K562 (cell line): ENCODE data around the gene HOXA13. TPM values are rescaled to one million over a fixed set of nuclear protein-coding genes. Genes with fewer than 3 reads are reported as not detected.

Experiments used
- ATAC-seq: fragments of 200-7000 bp; cut with Tn5 transposase; 3 replicates; pipeline ENCODE4 v1.9.1; 2020; ENCODE audit warnings: moderate library complexity
- BruUV-seq: library from RNA; stranded (reverse); fragments of 400-500 nt; replicated peaks from 2 replicates; lab custom pipeline; 2021; lab: Mats Ljungman, UMichigan
- CTCF ChIA-PET: fragments of 300-600 bp; formaldehyde crosslinking; extraction: SDS; loops from one replicate; lab custom pipeline; 2021; ENCODE audit warnings: low intra/inter-chr PET ratio; lab: Yijun Ruan, JAX
- POLR2A ChIA-PET: fragments of 300-600, 350-650 bp; sonication (Branson Sonifier 250); formaldehyde crosslinking; extraction: SDS; loops from one replicate; lab custom pipeline; 2021; ENCODE audit warnings: antibody characterized with exemption, inconsistent platforms; lab: Yijun Ruan, JAX
- DNase-seq, 4 experiments: peaks; one replicate each; pipeline versions ENCODE4 v3.0.0 to v3.0.0-alpha.2; 2011 to 2018; ENCODE audit warnings: low spot score in 3 of 4, mixed read lengths in 3 of 4; ENCODE audit errors: extremely low read depth in 1 of 4
- FAIRE-seq: peaks from 2 replicates; lab custom pipeline; 2011; peaks lifted over from hg19 to GRCh38; lab: Jason Lieb, UNC
- H2AFZ ChIP-seq: 2 replicates; pipeline ENCODE4 v1.6.0; 2011; ENCODE audit warnings: low read depth, low read length, control low read depth, inconsistent platforms
- H3K27ac ChIP-seq: fragments of 200-600 bp; 3 replicates; pipeline ENCODE4 v1.8.0; 2011; ENCODE audit warnings: low read depth, mild to moderate bottlenecking, control low read depth, inconsistent platforms, low read length, moderate library complexity, mixed read lengths; ENCODE audit errors: extremely low read depth
- H3K27me3 ChIP-seq, 2 experiments: fragments of 300-600 bp in 1 of 2; 2 replicates in 1 of 2; 3 replicates in 1 of 2; pipeline versions ENCODE4 v1.6.0 to v1.8.0; 2011; ENCODE audit warnings: inconsistent platforms in 2 of 2, low read length in 2 of 2, mild to moderate bottlenecking in 1 of 2, mixed read lengths in 1 of 2, moderate library complexity in 1 of 2; ENCODE audit not compliant: control insufficient read depth in 2 of 2, insufficient read depth in 2 of 2
- H3K36me3 ChIP-seq: fragments of 300-600 bp; 3 replicates; pipeline ENCODE4 v1.8.0; 2011; ENCODE audit warnings: mild to moderate bottlenecking, low read length, inconsistent platforms; ENCODE audit not compliant: control insufficient read depth, insufficient read depth
- H3K4me1 ChIP-seq, 2 experiments: fragments of 200-600 bp in 1 of 2; replicated peaks in 1 of 2; 2 replicates in 1 of 2; 3 replicates in 1 of 2; pipeline versions ENCODE4 v1.5.1 to v1.8.0; 2011; ENCODE audit warnings: inconsistent platforms in 2 of 2, low read length in 2 of 2, mild to moderate bottlenecking in 1 of 2, mixed read lengths in 1 of 2, moderate library complexity in 1 of 2; ENCODE audit not compliant: control insufficient read depth in 2 of 2, insufficient read depth in 2 of 2
- H3K4me2 ChIP-seq: 2 replicates; pipeline ENCODE4 v1.6.1; 2011; ENCODE audit warnings: low read length, control low read depth, inconsistent platforms, mixed read lengths; ENCODE audit not compliant: insufficient read depth
- H3K4me3 ChIP-seq: fragments of 200-600 bp; sonication (generic), shearing (Covaris generic); 2 replicates; pipeline ENCODE4 v1.5.1; 2016; ENCODE audit warnings: control low read depth, inconsistent platforms
- H3K79me2 ChIP-seq: fragments of 200-600 bp; 3 replicates; pipeline ENCODE4 v1.8.0; 2011; ENCODE audit warnings: low read length, inconsistent platforms; ENCODE audit not compliant: control insufficient read depth, insufficient read depth
- H3K9ac ChIP-seq, 2 experiments: 2 replicates each; pipeline versions ENCODE4 v1.6.0 to v1.6.1; 2011; ENCODE audit warnings: low read depth in 2 of 2, low read length in 2 of 2, control low read depth in 1 of 2, inconsistent platforms in 1 of 2, mild to moderate bottlenecking in 1 of 2, mixed read lengths in 1 of 2; ENCODE audit not compliant: insufficient read depth in 1 of 2
- H3K9me1 ChIP-seq: one replicate; pipeline ENCODE4 v1.6.0; 2011; ENCODE audit warnings: inconsistent platforms, mild to moderate bottlenecking, low read length, moderate library complexity; ENCODE audit not compliant: control insufficient read depth, insufficient read depth
- H3K9me3 ChIP-seq: replicated peaks from 2 replicates; pipeline ENCODE4 v1.5.1; 2011; ENCODE audit warnings: low read depth, low read length, inconsistent platforms; ENCODE audit not compliant: control insufficient read depth, insufficient read depth
- H4K20me1 ChIP-seq: replicated peaks from 2 replicates; pipeline ENCODE4 v1.6.1; 2011; ENCODE audit warnings: low read length, inconsistent platforms, mixed read lengths; ENCODE audit not compliant: control insufficient read depth, insufficient read depth
- ARID3A ChIP-seq: IDR thresholded peaks from 2 replicates; pipeline ENCODE4 v1.6.1; 2012; ENCODE audit warnings: low read depth, low read length, improper control_type of control experiment, borderline replicate concordance
- ATF1 ChIP-seq, 2 experiments: fragments of 450-650 bp in 1 of 2; IDR thresholded peaks; 2 replicates each; pipeline ENCODE4 v1.6.1; 2016; ENCODE audit warnings: missing compliant biosample characterization in 1 of 2, missing genetic modification characterization in 1 of 2
- CAMTA2 ChIP-seq: fragments of 250-450 bp; sonication (Bioruptor Pico); conservative IDR thresholded peaks from 2 replicates; pipeline ENCODE4 v1.5.1; 2022
- CBX8 ChIP-seq: fragments of 200-600 bp; sonication (generic); IDR thresholded peaks from 2 replicates; pipeline ENCODE4 v1.6.1; 2012; ENCODE audit warnings: borderline replicate concordance, mixed run types, low read depth, mild to moderate bottlenecking, moderate library complexity, mixed read lengths, low read length, control low read depth, inconsistent platforms; ENCODE audit not compliant: poor library complexity, severe bottlenecking; ENCODE audit errors: extremely low read depth
- RBM34 ChIP-seq: fragments of 200-400 bp; formaldehyde crosslinking; IDR thresholded peaks from 2 replicates; pipeline ENCODE4 v1.6.1; 2018; ENCODE audit warnings: low read length, borderline replicate concordance; ENCODE audit not compliant: insufficient read depth
- XRCC5 ChIP-seq: fragments of 200-400 bp; formaldehyde crosslinking; IDR thresholded peaks from 2 replicates; pipeline ENCODE4 v1.6.1; 2017; ENCODE audit warnings: low read depth, mild to moderate bottlenecking, low read length
- ZBTB34 ChIP-seq: fragments of 250-450 bp; sonication (Bioruptor Pico); IDR thresholded peaks from 2 replicates; pipeline ENCODE4 v1.8.0; 2021; ENCODE audit warnings: mild to moderate bottlenecking, moderate library complexity
- ZNF197 ChIP-seq: fragments of 200-800 bp; sonication (Bioruptor generic); IDR thresholded peaks from 2 replicates; pipeline ENCODE4 v1.6.1; 2016; ENCODE audit warnings: low read depth, missing genetic modification characterization, missing compliant biosample characterization
- WGBS: fragments of 100-300 bp; shearing (Covaris generic); methylation state at CpG from one replicate; pipeline ENCODE4 v1.1.6; 2016; ENCODE audit warnings: low coverage, mixed read lengths; ENCODE audit not compliant: insufficient coverage; ENCODE audit errors: missing lambda C conversion rate; 5-methylcytosine and 5-hydroxymethylcytosine counted together
- in situ Hi-C: fragments of 300-500 bp; cut with MboI; formaldehyde crosslinking; loops from 4 replicates; pipeline ENCODE4 v1.15.0; 2018; ENCODE audit warnings: inconsistent platforms, mixed read lengths
- intact Hi-C: fragments of 100-400 bp; cut with micrococcal nuclease; formaldehyde crosslinking; loops from 2 replicates; pipeline ENCODE4 v1.14.2; 2022
- polyA plus RNA-seq, 8 experiments: library from polyadenylated mRNA; depleted of rRNA in 4 of 8; stranded (reverse) in 5 of 8; unstranded in 3 of 8; fragments of >200 nt; fragmentation: Nextera tagmentation in 2 of 8; fragmentation: Illumina TruSeq in 1 of 8; extraction: Ambion mirVana in 2 of 8; extraction: Trizol in 1 of 8; gene quantifications; 2 replicates each; pipeline versions ENCODE4 v1.2.1 to v1.2.3, GENCODE V29; 2011 to 2014; ENCODE audit warnings: inconsistent platforms in 1 of 8, missing spikeins in 1 of 8
- total RNA-seq, 7 experiments: library from RNA; depleted of rRNA in 6 of 7; stranded (reverse); fragments of >200 nt in 6 of 7; fragmentation: Illumina TruSeq in 2 of 7; extraction: Trizol in 2 of 7; gene quantifications; 2 replicates each; pipeline versions ENCODE4 v1.2.1 to v1.2.3, GENCODE V29; 2011 to 2021; ENCODE audit warnings: low replicate concordance in 1 of 7
- TF ChIP-seq, protein P1 (sequence below): fragments of 450-650 bp; conservative IDR thresholded peaks from 2 replicates; pipeline ENCODE4 v1.6.1; 2016; ENCODE audit warnings: missing genetic modification characterization, low read depth, mild to moderate bottlenecking, missing compliant biosample characterization, moderate library complexity
- TF ChIP-seq, protein P2 (sequence below): sonication (generic); formaldehyde crosslinking; IDR thresholded peaks from 2 replicates; pipeline ENCODE4 v1.8.0; 2022; ENCODE audit warnings: mild to moderate bottlenecking, missing genetic modification reagents
- TF ChIP-seq, protein P3 (sequence below): fragments of 250-450 bp; sonication (Bioruptor Pico); IDR thresholded peaks from 2 replicates; pipeline ENCODE4 v1.9.0; 2021; ENCODE audit warnings: mild to moderate bottlenecking, inconsistent platforms
- TF ChIP-seq, protein P4 (sequence below): sonication (generic); formaldehyde crosslinking; IDR thresholded peaks from 2 replicates; pipeline ENCODE4 v1.8.0; 2022; ENCODE audit warnings: mild to moderate bottlenecking, low read depth, missing genetic modification reagents

Gene HOXA13
- total and polyA plus RNA-seq, 9 of the 15 experiments (the other 6 are each of a cell fraction or from before 2014, with no cell fraction given), result not detected

DNA sequence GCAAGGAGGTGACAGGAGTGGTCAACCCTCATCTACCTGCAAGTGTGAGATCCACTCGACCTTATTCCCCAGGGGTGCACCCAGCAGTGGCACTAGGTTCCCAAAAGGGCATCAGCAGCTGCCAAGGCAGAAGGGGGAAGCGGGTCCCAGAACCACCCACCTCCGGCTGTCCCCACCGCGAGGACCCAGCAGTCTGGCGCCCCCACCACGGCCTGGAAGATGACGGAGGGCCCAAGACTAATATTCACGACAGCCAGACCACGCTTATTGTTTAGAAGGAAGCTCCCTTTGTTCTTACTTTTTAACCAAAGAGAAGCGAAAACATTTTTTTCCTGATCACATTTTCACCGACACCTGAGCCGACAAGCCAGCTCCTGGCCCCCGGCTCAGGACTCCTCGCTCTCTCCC, 39.1 kb upstream of the HOXA13 start:
- intact Hi-C loops, result no loop called here
- FAIRE-seq (no peak), DNase-seq (no peak), ATAC-seq (no peak)
- in situ Hi-C loops, result no loop called here
- Histone ChIP-seq H2AFZ (no peak overlapping the region), H4K20me1 (peaks cover 14% of the 10 kb centered on the region; the same call in 1 of the 2 replicates), H3K36me3 (no peaks in the 10 kb centered on the region), H3K4me1 (peaks cover 0 to 21% of the 10 kb centered on the region in 2 experiments; a peak in 2 of 5 replicates), H3K79me2 (no peaks in the 10 kb centered on the region), H3K4me2 (no peak overlapping the region), H3K9me3 (no peaks in the 10 kb centered on the region), H3K9ac (no peak overlapping the region), H3K4me3 (no peak overlapping the region), H3K27ac (no peak overlapping the region), H3K27me3 (peaks cover 63 to 93% of the 10 kb centered on the region in 2 experiments), H3K9me1 (peaks cover 2% of the 10 kb centered on the region)
- 10% methylated on average over 14 of the region's 15 CpGs for WGBS
- CTCF ChIA-PET, result no interaction called here
- BruUV-seq, result no TSS peak
- POLR2A ChIA-PET, result no interaction called here
- TF ChIP-seq XRCC5 (no peak), RBM34 (no peak), CBX8 (no peak), ZNF197 (no peak), ZBTB34 (no peak), CAMTA2 (no peak), ARID3A (no peak), ATF1 (CRISPR knock-in tag; IDR thresholded peaks at IDR 0.05) (no peak), ATF1 (tag; IDR thresholded peaks at IDR 0.05) (no peak)
- TF ChIP-seq, protein P1, sequence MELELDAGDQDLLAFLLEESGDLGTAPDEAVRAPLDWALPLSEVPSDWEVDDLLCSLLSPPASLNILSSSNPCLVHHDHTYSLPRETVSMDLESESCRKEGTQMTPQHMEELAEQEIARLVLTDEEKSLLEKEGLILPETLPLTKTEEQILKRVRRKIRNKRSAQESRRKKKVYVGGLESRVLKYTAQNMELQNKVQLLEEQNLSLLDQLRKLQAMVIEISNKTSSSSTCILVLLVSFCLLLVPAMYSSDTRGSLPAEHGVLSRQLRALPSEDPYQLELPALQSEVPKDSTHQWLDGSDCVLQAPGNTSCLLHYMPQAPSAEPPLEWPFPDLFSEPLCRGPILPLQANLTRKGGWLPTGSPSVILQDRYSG, result no peak
- TF ChIP-seq, protein P2, sequence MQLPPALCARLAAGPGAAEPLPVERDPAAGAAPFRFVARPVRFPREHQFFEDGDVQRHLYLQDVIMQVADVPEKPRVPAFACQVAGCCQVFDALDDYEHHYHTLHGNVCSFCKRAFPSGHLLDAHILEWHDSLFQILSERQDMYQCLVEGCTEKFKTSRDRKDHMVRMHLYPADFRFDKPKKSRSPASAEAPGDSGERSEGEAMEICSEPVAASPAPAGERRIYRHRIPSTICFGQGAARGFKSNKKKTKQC (CRISPR knock-in tag), result no peak
- TF ChIP-seq, protein P3, sequence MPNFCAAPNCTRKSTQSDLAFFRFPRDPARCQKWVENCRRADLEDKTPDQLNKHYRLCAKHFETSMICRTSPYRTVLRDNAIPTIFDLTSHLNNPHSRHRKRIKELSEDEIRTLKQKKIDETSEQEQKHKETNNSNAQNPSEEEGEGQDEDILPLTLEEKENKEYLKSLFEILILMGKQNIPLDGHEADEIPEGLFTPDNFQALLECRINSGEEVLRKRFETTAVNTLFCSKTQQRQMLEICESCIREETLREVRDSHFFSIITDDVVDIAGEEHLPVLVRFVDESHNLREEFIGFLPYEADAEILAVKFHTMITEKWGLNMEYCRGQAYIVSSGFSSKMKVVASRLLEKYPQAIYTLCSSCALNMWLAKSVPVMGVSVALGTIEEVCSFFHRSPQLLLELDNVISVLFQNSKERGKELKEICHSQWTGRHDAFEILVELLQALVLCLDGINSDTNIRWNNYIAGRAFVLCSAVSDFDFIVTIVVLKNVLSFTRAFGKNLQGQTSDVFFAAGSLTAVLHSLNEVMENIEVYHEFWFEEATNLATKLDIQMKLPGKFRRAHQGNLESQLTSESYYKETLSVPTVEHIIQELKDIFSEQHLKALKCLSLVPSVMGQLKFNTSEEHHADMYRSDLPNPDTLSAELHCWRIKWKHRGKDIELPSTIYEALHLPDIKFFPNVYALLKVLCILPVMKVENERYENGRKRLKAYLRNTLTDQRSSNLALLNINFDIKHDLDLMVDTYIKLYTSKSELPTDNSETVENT, result no peak
- TF ChIP-seq, protein P4, sequence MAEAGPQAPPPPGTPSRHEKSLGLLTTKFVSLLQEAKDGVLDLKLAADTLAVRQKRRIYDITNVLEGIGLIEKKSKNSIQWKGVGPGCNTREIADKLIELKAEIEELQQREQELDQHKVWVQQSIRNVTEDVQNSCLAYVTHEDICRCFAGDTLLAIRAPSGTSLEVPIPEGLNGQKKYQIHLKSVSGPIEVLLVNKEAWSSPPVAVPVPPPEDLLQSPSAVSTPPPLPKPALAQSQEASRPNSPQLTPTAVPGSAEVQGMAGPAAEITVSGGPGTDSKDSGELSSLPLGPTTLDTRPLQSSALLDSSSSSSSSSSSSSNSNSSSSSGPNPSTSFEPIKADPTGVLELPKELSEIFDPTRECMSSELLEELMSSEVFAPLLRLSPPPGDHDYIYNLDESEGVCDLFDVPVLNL (CRISPR knock-in tag), result no peak
